D721Med (cell line): ENCODE measurements around the gene USB1.

ENCODE experiments used
- DNase-seq: peaks from one replicate; pipeline ENCODE4 v3.0.0; 2011; ENCODE audit warnings: low spot score; ENCODE audit not compliant: insufficient read length
- FAIRE-seq: peaks from 2 replicates; lab custom pipeline; 2011; peaks lifted over from hg19 to GRCh38; lab: Jason Lieb, UNC
- TF ChIP-seq, protein P1 (sequence below): IDR thresholded peaks from 2 replicates; pipeline ENCODE4 v1.5.1; 2012; ENCODE audit warnings: mild to moderate bottlenecking, control low read depth; ENCODE audit not compliant: insufficient read depth; ENCODE audit errors: missing control alignments

The USB1 gene

GRCh38 chr16:57962046-57962445 lies 39.2 kb upstream of the USB1 start:
- no peak for FAIRE-seq
- TF ChIP-seq, protein P1, sequence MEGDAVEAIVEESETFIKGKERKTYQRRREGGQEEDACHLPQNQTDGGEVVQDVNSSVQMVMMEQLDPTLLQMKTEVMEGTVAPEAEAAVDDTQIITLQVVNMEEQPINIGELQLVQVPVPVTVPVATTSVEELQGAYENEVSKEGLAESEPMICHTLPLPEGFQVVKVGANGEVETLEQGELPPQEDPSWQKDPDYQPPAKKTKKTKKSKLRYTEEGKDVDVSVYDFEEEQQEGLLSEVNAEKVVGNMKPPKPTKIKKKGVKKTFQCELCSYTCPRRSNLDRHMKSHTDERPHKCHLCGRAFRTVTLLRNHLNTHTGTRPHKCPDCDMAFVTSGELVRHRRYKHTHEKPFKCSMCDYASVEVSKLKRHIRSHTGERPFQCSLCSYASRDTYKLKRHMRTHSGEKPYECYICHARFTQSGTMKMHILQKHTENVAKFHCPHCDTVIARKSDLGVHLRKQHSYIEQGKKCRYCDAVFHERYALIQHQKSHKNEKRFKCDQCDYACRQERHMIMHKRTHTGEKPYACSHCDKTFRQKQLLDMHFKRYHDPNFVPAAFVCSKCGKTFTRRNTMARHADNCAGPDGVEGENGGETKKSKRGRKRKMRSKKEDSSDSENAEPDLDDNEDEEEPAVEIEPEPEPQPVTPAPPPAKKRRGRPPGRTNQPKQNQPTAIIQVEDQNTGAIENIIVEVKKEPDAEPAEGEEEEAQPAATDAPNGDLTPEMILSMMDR: no peak

DNA sequence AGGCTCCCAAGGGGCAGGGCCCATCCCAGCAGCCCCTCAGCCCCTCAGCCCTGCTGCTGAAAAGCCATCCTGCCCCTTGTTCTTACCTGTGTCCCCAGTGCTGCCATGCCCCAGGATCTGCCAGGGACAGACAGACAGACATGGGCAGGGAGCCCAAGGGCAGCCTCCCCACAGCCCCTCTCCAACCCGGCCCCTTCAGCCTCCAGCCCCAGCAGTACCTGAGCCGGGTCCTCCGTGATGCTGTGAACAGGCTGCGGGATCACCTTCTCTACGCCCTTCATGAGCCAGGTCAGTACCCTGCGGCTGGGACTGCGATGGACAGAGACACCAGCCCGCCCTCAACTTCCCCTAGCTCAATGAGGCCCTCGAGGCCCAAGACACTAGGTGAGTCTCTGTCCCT lies 38.5 kb upstream of the USB1 start:
- FAIRE-seq: no peak
- DNase-seq: no peak
- TF ChIP-seq, protein P1: no peak

More at GRCh38 chr16:57962046-57962445, 39.2 kb upstream of the USB1 start:
- no peak for DNase-seq

- DNase-seq: no peak
- FAIRE-seq: no peak
- TF ChIP-seq, protein P1: no peak
Observed at GRCh38 chr16:57964157-57964700, 37.0 kb upstream of the USB1 start.

- FAIRE-seq (no peak), DNase-seq (no peak)
- TF ChIP-seq, protein P1: no peak
Observed at GRCh38 chr16:57966204-57966771, 34.9 kb upstream of the USB1 start.

GRCh38 chr16:57966986-57967385 lies 34.2 kb upstream of the USB1 start:
- DNase-seq: no peak
- TF ChIP-seq, protein P1: no peak
- FAIRE-seq: no peak

- FAIRE-seq: no peak
Observed at GRCh38 chr16:57967916-57968315, 33.3 kb upstream of the USB1 start.

DNA sequence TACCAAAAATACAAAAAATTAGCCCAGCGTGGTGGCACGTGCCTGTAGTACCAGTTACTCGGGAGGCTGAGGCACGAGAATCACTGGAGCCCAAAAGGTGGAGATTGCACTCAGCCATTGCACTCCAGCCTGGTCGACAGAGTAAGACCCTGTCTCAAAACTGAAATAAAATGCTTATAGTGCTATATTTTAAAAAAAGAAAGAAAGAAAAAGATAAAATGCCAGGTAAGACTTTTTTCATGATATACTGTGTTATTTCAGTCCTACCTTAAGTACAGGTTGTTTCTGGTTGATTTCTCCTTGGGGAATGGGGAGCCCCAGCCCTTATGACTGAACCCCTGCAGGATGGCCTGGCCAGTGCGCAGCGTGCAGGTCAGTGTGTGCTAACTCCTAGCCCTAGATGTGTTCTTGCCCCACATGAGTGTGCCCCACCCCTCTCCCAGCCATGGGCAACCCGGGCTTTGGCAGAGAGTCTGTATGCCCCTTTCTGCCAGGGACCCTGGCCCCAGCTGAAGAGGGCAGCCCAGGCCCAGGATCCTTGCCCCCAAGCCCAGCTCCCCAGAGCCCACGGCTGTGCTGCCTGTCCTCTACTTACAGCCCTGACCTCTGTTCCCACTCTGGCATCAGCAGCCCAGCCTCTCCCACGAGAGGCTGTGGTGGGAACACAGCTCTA lies 31.6 kb upstream of the USB1 start:
- TF ChIP-seq, protein P1: no peak
- no peak for FAIRE-seq
- DNase-seq: no peak

More at GRCh38 chr16:57967916-57968315, 33.3 kb upstream of the USB1 start:
- TF ChIP-seq, protein P1: no peak
- no peak for DNase-seq
